Stimulated activated CD4-positive, alpha-beta T cell treated with anti-CD3 and anti-CD28 coated beads, Interleukin-4, amount 100 ng/mL, for 24 hours (primary cell): ENCODE data around the gene C1D.

ENCODE experiments used
- DNase-seq: peaks from one replicate; pipeline ENCODE4 v3.0.0-alpha.2; 2020

Gene C1D

GRCh38 chr2:68057658-68058396, 5.0 kb downstream of the C1D start:
- DNase-seq = no peak

GRCh38 chr2:68052717-68053422, 9.9 kb downstream of the C1D start:
- DNase-seq = no peak

- no peak for DNase-seq
These were observed 12.5 kb downstream of the C1D start for GRCh38 chr2:68050353-68050752.

- no peak for DNase-seq
These were observed 16.1 kb downstream of the C1D start for GRCh38 chr2:68046642-68047240.

GRCh38 chr2:68046224-68046623, 16.6 kb downstream of the C1D start:
- DNase-seq = no peak

- no peak for DNase-seq
These were observed 17.5 kb downstream of the C1D start for GRCh38 chr2:68045342-68045741.

- no peak for DNase-seq
These were observed 18.7 kb downstream of the C1D start for GRCh38 chr2:68044099-68044498.

GRCh38 chr2:68043695-68044094, 19.1 kb downstream of the C1D start:
- no peak for DNase-seq

GRCh38 chr2:68043032-68043431, 19.8 kb downstream of the C1D start:
- no peak for DNase-seq

- no peak for DNase-seq
These were observed 21.0 kb downstream of the C1D start for GRCh38 chr2:68041704-68042245.

- no peak for DNase-seq
These were observed 22.7 kb downstream of the C1D start for GRCh38 chr2:68040078-68040477.

- DNase-seq = no peak
These were observed 23.5 kb downstream of the C1D start for GRCh38 chr2:68039317-68039716.

- DNase-seq = no peak
These were observed 30.1 kb downstream of the C1D start for GRCh38 chr2:68032702-68033101.

- no peak for DNase-seq
These were observed 31.2 kb downstream of the C1D start for GRCh38 chr2:68031542-68032160.

- no peak for DNase-seq
These were observed 31.8 kb downstream of the C1D start for GRCh38 chr2:68031043-68031442.

- no peak for DNase-seq
These were observed 32.3 kb downstream of the C1D start for GRCh38 chr2:68030529-68030928.

- DNase-seq = no peak
These were observed 34.8 kb downstream of the C1D start for GRCh38 chr2:68027959-68028358.

- no peak for DNase-seq
These were observed 38.4 kb downstream of the C1D start for GRCh38 chr2:68024450-68024849.

GRCh38 chr2:68023904-68024303, 38.9 kb downstream of the C1D start:
- no peak for DNase-seq

- DNase-seq = no peak
These were observed 44.1 kb downstream of the C1D start for GRCh38 chr2:68018727-68019126.

GRCh38 chr2:68009526-68009925, 53.3 kb downstream of the C1D start:
- DNase-seq = no peak

- no peak for DNase-seq
These were observed 62.5 kb downstream of the C1D start for GRCh38 chr2:68000170-68000825.

- no peak for DNase-seq
These were observed 63.5 kb downstream of the C1D start for GRCh38 chr2:67999332-67999731.
